NCI-H2196 treated with DMSO at 0.1 percent for 48 hours (cell line): ENCODE data around the gene CMYA5.
"Not testable (repeated sequence)": the region's sequence is repeated elsewhere in the genome, so short reads cannot be mapped to it uniquely, and the experiment has no call there.

Source experiments
- DNase-seq: peaks from one replicate; lab custom pipeline; 2025; ENCODE audit not compliant: unreplicated experiment; lab: John Stamatoyannopoulos, UW

Gene CMYA5

GRCh38 chr5:79746642-79747569 lies 57.3 kb downstream of the CMYA5 start:
- DNase-seq: no peak

DNA sequence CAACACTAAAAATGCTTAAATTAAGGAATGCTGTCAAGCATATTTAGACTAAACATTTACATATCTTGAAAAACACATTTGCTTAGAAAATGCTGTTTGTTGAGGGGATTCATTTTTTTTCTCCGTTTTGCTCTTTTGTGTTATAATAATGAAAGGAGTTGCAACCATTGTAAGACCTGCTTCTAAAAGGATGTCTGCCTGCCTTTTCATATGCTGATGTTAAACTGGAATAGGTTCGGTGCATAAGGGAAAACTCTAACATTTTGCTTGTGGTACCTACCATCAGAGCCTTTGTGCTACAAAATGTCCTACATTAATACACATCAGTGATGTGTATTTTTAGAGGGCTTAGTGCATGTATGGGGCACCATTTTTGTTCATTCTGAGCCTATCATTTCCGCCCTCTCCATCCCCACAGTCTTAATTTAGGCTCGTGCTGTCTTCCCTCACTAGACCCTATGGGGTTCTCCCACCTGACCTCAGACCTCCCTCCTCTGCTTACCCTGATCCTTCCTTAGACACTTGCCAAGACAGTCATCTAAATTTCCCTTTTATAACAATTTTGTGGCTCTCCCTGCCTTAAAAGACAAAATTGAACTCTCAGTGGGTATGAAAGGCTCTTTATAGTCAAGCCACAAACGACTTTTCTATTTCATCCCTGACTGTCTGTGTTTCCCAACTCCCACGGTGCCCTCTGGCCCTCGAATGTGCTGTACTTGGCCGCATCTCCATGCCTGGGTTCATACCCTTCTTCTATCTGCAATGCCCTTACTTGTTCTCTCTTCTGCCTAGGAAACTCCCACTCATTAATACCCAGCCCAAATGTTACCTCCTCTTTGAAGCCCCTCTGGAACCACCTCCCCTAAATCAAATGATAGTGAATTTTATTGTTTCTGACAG lies 61.2 kb downstream of the CMYA5 start:
- no peak for DNase-seq

DNA sequence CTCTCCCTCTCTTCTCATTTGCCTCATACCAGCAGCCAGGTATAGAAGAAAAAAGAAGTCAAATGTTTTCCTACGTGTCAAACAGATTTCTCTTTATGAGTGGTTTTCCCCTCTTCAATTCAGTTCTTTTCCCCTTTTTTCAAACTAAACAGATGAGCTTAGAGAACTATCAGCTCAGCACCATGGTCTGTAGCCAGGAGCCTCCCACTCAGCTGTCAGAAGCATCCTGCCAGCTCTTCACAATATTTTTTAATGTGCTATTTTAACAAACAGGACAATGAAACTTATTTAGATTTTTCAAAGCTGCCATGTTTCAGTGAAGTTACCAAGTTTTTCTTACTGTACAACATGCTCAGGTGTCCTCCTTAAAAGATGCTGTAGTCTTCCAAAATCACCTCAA lies 63.5 kb downstream of the CMYA5 start:
- no peak for DNase-seq

DNA sequence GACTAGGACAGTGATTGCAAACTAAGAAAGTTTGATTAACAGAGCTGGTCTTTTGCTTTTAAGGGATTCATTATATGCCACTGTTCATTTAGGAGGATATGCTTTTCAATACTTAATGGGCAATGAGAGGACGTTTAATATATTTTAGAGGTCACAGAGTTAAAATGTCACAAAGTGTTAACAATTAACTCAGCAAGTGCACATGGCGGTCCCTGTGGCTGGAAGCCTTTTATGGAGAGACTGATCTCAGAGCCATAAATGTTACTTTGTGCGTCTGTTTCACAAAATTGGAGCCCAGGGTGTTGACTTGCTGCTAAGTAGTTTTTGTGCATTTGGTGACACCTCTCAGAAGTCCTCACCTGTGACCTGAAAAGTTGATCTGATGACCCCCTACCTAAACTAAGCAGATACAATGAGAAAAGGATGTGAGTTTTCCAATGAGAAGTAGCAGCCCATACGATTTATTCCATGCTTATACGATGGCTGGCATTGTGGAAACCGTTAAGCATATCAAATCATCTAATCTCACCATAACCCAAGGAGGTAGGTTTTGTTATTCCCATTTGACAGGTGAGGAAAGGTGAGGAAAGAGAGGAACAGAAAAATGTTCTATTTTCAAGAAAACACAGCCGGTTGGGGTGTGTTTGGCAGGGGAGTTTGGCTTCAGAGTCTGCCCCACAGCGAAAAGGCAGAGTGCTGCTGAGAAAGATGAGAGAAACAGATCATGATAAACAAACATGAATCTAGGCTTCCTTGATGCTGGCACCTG lies 64.4 kb downstream of the CMYA5 start:
- no peak for DNase-seq

GRCh38 chr5:79754865-79755555 lies 65.4 kb downstream of the CMYA5 start:
- no peak for DNase-seq

GRCh38 chr5:79756076-79756475 lies 66.4 kb downstream of the CMYA5 start:
- DNase-seq: no peak

DNA sequence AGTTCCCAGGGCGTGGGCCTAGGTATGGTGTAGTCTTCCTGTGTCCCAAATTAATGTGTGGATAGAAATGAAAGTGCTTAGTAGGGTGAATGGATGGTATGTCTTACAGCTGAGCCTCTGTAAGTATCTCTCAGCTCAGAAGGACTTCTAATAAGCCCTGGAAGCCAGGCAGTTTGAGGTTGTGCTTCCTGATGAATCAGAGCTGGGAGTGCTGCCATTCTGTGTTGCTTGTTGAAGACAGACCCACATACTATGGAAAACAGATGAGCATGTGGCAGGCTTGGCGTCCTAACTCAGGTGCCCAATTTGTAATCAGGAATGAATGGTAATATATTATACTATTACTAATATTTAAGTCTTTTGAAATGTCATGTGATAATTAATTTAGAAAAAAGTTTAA lies 69.8 kb downstream of the CMYA5 start:
- DNase-seq: no peak

GRCh38 chr5:79759848-79760247 lies 70.2 kb downstream of the CMYA5 start:
- no peak for DNase-seq

DNA sequence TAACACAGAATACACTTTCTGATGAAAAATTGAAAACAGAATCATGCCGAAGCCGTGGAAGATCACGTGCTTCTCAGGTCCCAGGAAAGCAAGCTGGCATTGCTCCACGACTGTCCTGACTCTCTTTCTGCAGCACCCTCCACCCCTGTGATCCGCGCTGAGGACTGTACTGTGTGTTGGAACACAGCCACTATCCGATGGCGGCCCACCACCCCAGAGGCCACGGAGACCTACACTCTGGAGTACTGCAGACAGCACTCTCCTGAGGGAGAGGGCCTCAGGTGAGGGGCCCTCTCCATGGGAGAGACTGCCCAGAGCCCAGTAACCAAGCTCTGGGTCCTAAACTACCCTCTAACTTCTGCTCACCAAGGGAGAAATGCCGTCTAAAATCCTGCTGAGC lies 73.3 kb downstream of the CMYA5 start:
- no peak for DNase-seq

DNA sequence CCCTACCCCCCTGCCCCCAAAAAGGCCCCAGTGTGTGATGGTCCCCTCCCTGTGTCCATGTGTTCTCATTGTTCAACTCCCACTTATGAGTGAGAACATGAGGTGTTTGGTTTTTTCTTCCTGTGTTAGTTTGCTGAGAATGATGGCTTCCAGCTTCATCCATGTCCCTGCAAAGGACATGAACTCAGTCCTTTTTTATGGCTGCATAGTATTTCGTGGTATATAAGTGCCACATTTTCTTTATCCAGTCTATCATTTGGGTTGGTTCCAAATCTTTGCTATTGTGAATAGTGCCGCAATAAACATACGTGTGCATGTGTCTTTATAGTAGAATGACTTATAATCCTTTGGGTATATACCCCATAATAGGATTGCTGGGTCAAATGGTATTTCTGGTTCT lies 74.5 kb downstream of the CMYA5 start:
- DNase-seq: not testable (repeated sequence)

DNA sequence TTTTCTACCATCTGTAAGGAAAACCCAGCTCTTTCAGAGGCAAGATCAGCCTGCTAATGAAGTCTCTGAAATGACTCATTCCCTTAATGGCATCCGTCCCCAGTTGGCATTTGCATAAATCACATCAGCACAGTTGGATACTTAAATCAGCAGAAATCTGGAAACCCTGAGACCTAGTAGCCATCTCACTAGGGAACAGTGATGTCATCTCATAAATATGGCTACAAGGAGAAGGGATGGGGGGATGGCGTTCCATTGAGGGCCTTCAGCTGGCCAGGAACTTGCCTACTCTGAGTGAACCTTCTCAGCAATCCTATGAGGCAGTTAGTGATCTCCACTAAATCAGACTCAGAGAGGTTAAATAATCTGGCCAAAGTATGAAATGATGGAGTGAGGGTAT lies 81.8 kb downstream of the CMYA5 start:
- DNase-seq: no peak

DNA sequence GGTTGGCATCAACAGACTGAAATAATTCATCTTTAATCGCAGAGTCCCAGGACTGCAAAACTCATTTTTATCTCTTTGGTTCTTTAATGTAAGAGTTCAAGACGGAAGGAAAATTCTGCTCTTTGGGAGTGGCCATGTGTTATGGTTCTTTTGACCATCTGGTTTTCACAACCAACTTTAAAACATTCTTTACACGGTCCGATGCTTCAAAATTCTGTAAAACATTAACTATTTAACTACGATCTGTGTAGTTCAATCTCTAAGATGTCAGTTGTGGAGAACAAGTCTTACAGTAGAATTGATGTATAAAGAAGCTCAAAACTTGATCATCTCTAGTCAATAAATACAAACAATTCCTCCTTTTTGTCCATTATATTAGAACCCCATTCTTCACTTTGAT lies 83.0 kb downstream of the CMYA5 start:
- DNase-seq: no peak

DNA sequence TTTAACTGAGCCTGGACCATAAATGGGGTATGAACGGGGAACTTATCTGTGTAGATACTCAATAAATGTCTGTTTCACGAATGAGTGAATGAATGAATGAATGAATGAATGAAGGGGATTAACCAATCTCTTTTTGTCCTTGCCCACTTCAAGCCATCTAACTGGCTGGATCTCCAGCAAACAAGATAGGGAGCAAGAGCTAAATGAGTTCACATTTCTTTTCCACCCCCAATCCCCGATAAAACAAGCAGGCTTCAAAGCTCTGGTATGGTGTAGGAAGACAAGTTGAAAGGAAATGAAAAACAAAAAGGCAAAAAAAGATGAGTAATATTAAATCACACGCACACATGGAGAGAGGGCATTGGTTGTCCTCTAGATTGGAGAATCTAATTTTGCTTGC lies 84.0 kb downstream of the CMYA5 start:
- DNase-seq: no peak

DNA sequence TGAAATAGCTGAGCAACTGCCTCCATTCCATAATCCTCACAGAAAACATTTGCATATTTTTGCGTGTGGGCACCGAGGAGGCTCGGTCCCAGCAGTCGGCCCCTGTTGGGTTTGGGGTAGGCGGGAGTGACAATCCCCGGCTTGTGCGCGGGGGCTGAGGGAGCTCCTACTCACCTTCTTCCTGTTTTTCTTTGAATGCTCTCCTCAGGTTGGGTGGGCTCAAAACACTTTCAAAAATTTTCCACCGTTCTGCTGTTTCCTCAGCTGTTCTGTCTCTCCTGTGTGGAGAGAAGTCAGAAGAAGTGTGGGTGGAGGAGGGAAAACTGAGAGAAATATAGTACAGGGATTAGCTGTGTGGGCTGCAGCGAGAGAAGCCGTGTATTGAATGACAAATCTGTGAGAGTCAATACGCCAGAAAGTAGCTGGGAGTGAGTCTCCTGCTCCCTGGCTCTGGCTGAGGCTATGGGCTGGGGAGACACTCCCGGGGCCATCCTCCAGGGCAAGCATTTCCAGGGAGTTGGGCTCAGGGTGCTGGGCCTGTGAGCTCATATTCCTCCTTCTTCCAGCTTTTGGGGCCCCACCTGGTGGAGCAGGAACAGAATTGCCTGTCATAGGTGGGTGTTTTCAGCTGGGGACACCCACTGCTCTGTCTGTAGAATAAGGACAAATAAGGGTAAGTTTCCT lies 84.7 kb downstream of the CMYA5 start:
- no peak for DNase-seq

DNA sequence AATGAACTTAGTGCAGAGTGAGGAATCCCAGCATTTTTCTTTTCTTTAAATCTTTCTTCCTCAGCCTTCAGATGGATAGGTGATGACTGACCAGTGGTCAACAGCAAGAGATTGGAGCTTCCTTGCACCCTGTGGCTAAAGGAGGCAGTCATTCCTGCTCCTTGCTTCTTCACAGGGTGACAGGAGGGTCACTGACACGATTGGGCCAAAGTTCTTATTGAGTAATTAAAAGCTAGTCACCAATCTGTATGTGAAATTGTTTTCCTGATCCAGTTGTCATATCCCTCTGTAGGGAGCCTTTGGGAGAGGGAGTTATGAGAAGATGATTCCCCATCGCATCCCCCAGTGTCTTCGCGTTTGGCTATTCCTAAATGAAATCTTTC lies 85.2 kb downstream of the CMYA5 start:
- DNase-seq: no peak

GRCh38 chr5:79784741-79785140 lies 95.1 kb downstream of the CMYA5 start:
- not testable (repeated sequence) for DNase-seq

- no peak for DNase-seq
Observed at GRCh38 chr5:79785983-79786382, 96.3 kb downstream of the CMYA5 start.

DNA sequence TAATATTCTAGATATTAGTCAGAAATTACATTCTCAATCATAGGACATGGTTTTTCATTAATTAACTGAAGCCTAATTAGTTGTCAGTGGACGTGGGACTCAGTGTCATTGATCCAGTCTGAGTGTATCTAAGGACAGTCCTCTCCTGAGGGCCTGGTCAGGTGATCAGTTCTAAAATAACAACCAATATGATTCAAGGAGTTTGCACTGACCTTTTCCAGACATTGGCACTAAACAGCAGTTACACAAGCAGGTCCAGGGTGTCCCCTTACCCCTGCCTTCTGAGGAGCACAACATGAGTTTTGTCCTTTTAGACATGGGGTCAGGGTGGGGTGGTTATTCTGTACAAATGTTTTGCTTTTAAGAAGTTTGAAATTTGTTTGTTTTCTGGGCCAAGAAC lies 97.8 kb downstream of the CMYA5 start:
- no peak for DNase-seq

DNA sequence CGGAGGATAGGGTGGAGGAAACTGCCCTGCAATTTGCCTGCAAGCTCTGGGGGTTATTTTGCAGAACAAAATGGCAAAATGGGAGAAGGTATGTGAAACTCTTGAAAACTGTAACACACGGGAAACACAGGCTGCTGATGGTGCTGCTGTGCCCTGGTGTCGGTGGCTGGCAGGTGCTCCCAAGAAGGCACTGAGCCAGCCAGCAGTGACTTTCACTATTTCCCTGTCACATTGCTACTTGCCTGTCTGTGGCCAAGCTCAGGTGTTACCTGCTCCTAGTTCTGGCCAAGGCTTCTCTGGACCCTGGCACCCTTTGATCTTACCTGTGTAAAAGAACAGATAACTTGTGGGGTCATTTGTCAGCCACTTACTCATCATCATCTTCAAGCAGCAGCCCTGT lies 102.2 kb downstream of the CMYA5 start:
- DNase-seq: no peak

DNA sequence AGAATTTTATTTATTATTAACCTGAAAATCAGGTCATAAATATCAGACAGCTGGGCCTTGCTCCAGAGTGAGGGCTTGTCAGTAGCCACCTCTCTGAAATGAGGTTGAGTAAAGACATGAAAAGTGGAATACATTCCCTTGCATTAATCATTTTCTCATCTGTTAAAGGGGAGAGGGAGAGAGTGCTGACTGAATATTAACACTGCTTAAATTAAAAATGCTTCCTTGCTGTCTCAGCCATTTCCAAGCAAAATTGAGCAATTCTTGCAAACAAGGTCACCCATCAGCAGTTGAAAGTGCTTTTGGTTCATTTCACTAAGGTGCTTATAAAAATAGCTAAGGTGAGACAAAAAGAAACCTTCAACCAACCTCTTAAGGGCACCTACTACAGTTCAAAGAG lies 102.8 kb downstream of the CMYA5 start:
- DNase-seq: no peak
